ENCODE data around the gene CD300E. TPM values are rescaled to one million over a fixed set of nuclear protein-coding genes. Genes with fewer than 3 reads are reported as not detected.

CD300E gene
- total and polyA plus RNA-seq, 2 donors (not counting 3 experiments of a cell fraction or from before 2014, with no cell fraction given): not detected

- CTCF ChIA-PET: interaction anchor here (1.1 to 1.3 kb wide), 2 partner anchors 11 to 82 kb away, joined by 3 read pairs; no protein-coding TSS in a partner anchor
Observed at GRCh38 chr17:74654742-74655141, 31.2 kb upstream of the CD300E start.

GRCh38 chr17:74652020-74652419 is 28.5 kb upstream of the CD300E start:
- no peaks in the 10 kb centered on the region for H3K9me3 ChIP-seq (replicated peaks; ENCODE audit: control insufficient read depth, insufficient read depth, low read length)
- H3K36me3 ChIP-seq (ENCODE audit: control insufficient read depth in 2 of 2, extremely low read depth in 1 of 2, insufficient read depth in 2 of 2, low read length in 2 of 2): no peaks in the 10 kb centered on the region
- no peak for DNase-seq (ENCODE audit: low read depth, low spot score)
- H3K4me1 ChIP-seq (ENCODE audit: control insufficient read depth, extremely low read depth, insufficient read depth, low read length): no peaks in the 10 kb centered on the region
- no peak overlapping the region for H3K27ac ChIP-seq (ENCODE audit: insufficient read depth, low read depth, low read length)
- no peaks in the 10 kb centered on the region for H4K20me1 ChIP-seq (replicated peaks; ENCODE audit: control insufficient read depth, extremely low read depth, insufficient read depth, low read length)
- no peaks in the 10 kb centered on the region for H3K27me3 ChIP-seq (ENCODE audit: control insufficient read depth in 2 of 2, insufficient read depth in 2 of 2, low read length in 2 of 2)
- POLR2A ChIA-PET: no interaction called here
- no peak for FAIRE-seq
- dilution Hi-C loops (cut with MboI; ENCODE audit: extremely low pct_ligation_motif_present, low sequenced_read_pairs): no loop called here
- H3K4me3 ChIP-seq (replicated peaks in 1 of 3; ENCODE audit: insufficient read depth in 1 of 3, low read depth in 1 of 3, low read length in 3 of 3): no peak overlapping the region
- no peak overlapping the region for H3K9ac ChIP-seq (replicated peaks; ENCODE audit: extremely low read depth, insufficient read depth, low read length)
- CTCF ChIA-PET: no interaction called here
- BruUV-seq (replicated peaks): no TSS peak
- no peak overlapping the region for H2AFZ ChIP-seq (ENCODE audit: low read depth, low read length)
- no peak overlapping the region for H3K4me2 ChIP-seq (ENCODE audit: insufficient read depth, low read length)
- H3K79me2 ChIP-seq (ENCODE audit: control insufficient read depth, insufficient read depth, low read length): no peaks in the 10 kb centered on the region
- no peak for TF ChIP-seq MYC (IDR thresholded peaks at IDR 0.05; ENCODE audit: low read depth, low read length)
- TF ChIP-seq POLR2A (IDR thresholded peaks at IDR 0.05; ENCODE audit: low read depth, low read length): no peak
- TF ChIP-seq FOS (IDR thresholded peaks at IDR 0.05; ENCODE audit: borderline replicate concordance, insufficient read depth, low read length): no peak
- no peak for TF ChIP-seq MAX (IDR thresholded peaks at IDR 0.05; ENCODE audit: insufficient read depth, insufficient read length)
- no peak for TF ChIP-seq POLR2AphosphoS5 (IDR thresholded peaks at IDR 0.05; ENCODE audit: insufficient read depth, low read depth, low read length)
- no peak for TF ChIP-seq GATA2 (IDR thresholded peaks at IDR 0.05; ENCODE audit: insufficient read depth, insufficient read length, low read depth, low read length)
- no peak for TF ChIP-seq CTCF (IDR thresholded peaks at IDR 0.05; ENCODE audit: extremely low read depth in 1 of 2, insufficient read depth in 1 of 2, low read depth in 1 of 2, low read length in 2 of 2)
- TF ChIP-seq EZH2 (IDR thresholded peaks at IDR 0.05; ENCODE audit: borderline replicate concordance, low read depth, low read length, severe bottlenecking): no peak
- no peak for TF ChIP-seq JUN (IDR thresholded peaks at IDR 0.05; ENCODE audit: borderline replicate concordance, insufficient read depth, insufficient read length, low read depth)
- intact Hi-C loops (cut with micrococcal nuclease): no loop called here
- H3K9me1 ChIP-seq (replicated peaks; ENCODE audit: control insufficient read depth, extremely low read depth, insufficient read depth, low read length): no peaks in the 10 kb centered on the region

More at GRCh38 chr17:74654742-74655141, 31.2 kb upstream of the CD300E start:
- no peaks in the 10 kb centered on the region for H3K4me1 ChIP-seq (ENCODE audit: control insufficient read depth, extremely low read depth, insufficient read depth, low read length)
- no peak overlapping the region for H2AFZ ChIP-seq (ENCODE audit: low read depth, low read length)
- H3K9ac ChIP-seq (replicated peaks; ENCODE audit: extremely low read depth, insufficient read depth, low read length): no peak overlapping the region
- H3K27me3 ChIP-seq (ENCODE audit: control insufficient read depth in 2 of 2, insufficient read depth in 2 of 2, low read length in 2 of 2): no peaks in the 10 kb centered on the region
- BruUV-seq (replicated peaks): no TSS peak
- H3K9me1 ChIP-seq (replicated peaks; ENCODE audit: control insufficient read depth, extremely low read depth, insufficient read depth, low read length): no peaks in the 10 kb centered on the region
- intact Hi-C loops (cut with micrococcal nuclease) (no loop called here), dilution Hi-C loops (cut with MboI; ENCODE audit: extremely low pct_ligation_motif_present, low sequenced_read_pairs) (no loop called here)
- TF ChIP-seq JUN (IDR thresholded peaks at IDR 0.05; ENCODE audit: borderline replicate concordance, insufficient read depth, insufficient read length, low read depth) (no peak), POLR2AphosphoS5 (IDR thresholded peaks at IDR 0.05; ENCODE audit: insufficient read depth, low read depth, low read length) (no peak)
- H3K4me3 ChIP-seq (replicated peaks in 1 of 3; ENCODE audit: insufficient read depth in 1 of 3, low read depth in 1 of 3, low read length in 3 of 3): no peak overlapping the region
- H3K27ac ChIP-seq (ENCODE audit: insufficient read depth, low read depth, low read length): no peak overlapping the region
- no peaks in the 10 kb centered on the region for H3K79me2 ChIP-seq (ENCODE audit: control insufficient read depth, insufficient read depth, low read length)
- DNase-seq (ENCODE audit: low read depth, low spot score): no peak
- POLR2A ChIA-PET: no interaction called here
- no peaks in the 10 kb centered on the region for H4K20me1 ChIP-seq (replicated peaks; ENCODE audit: control insufficient read depth, extremely low read depth, insufficient read depth, low read length)
- no peaks in the 10 kb centered on the region for H3K9me3 ChIP-seq (replicated peaks; ENCODE audit: control insufficient read depth, insufficient read depth, low read length)
- H3K36me3 ChIP-seq (ENCODE audit: control insufficient read depth in 2 of 2, extremely low read depth in 1 of 2, insufficient read depth in 2 of 2, low read length in 2 of 2): no peaks in the 10 kb centered on the region
- no peak overlapping the region for H3K4me2 ChIP-seq (ENCODE audit: insufficient read depth, low read length)
- no peak for FAIRE-seq

Data from endothelial cell of umbilical vein (primary cell).